B cell (primary cell): ENCODE measurements around the gene SERPINB6. TPM values are rescaled to one million over a fixed set of nuclear protein-coding genes. Genes with fewer than 3 reads are reported as not detected.
"Not testable (repeated sequence)": the region's sequence is repeated elsewhere in the genome, so short reads cannot be mapped to it uniquely, and the experiment has no call there.

Experiments
- ATAC-seq: fragments of 200-7000 bp; cut with Tn5 transposase; one replicate; pipeline ENCODE4 v1.10.0; 2021; ENCODE audit warnings: low read depth, mild to moderate bottlenecking, moderate number of reproducible peaks, moderate library complexity
- CTCF ChIA-PET: fragments of 350-600 bp; sonication (Branson Sonifier 250); formaldehyde crosslinking; loops from one replicate; lab custom pipeline; 2021; ENCODE audit warnings: antibody characterized with exemption, inconsistent platforms; lab: Charles Lee
- POLR2A ChIA-PET: fragments of 350-600 bp; sonication (Branson Sonifier 250); formaldehyde crosslinking; loops from one replicate; lab custom pipeline; 2021; ENCODE audit warnings: antibody characterized with exemption; lab: Charles Lee
- DNase-seq: peaks from one replicate; pipeline ENCODE4 v3.0.0; 2013
- H2AFZ ChIP-seq: 2 replicates; pipeline ENCODE4 v1.6.1; 2012; ENCODE audit warnings: mild to moderate bottlenecking, low read depth, low read length; ENCODE audit not compliant: insufficient read depth, poor library complexity, severe bottlenecking
- H3K27ac ChIP-seq, 2 donors: 1 replicate in 1 of 2; 2 replicates in 1 of 2; pipeline ENCODE4 v1.5.1; 2012 to 2013; ENCODE audit warnings: low read length in 2 of 2, mild to moderate bottlenecking in 2 of 2, moderate library complexity in 1 of 2
- H3K27me3 ChIP-seq, 4 experiments: fragments of 200-600 bp in 1 of 4; sonication (generic) in 1 of 4; replicated peaks in 1 of 4; 1 replicate in 2 of 4; 2 replicates in 2 of 4; pipeline versions ENCODE4 v1.6.1 to v1.7.0; 2013 to 2016; ENCODE audit warnings: low read length in 3 of 4, mild to moderate bottlenecking in 2 of 4, mixed read lengths in 1 of 4, moderate library complexity in 1 of 4; ENCODE audit not compliant: insufficient read depth in 4 of 4, control insufficient read depth in 3 of 4; ENCODE audit errors: control extremely low read depth in 1 of 4
- H3K36me3 ChIP-seq, 2 experiments: replicated peaks in 1 of 2; 1 replicate in 1 of 2; 2 replicates in 1 of 2; pipeline versions ENCODE4 v1.6.1 to v1.7.1; 2013; ENCODE audit warnings: low read length in 1 of 2; ENCODE audit not compliant: insufficient read depth in 2 of 2, control insufficient read depth in 1 of 2; ENCODE audit errors: control extremely low read depth in 1 of 2, extremely low read depth in 1 of 2
- H3K4me1 ChIP-seq, 2 donors: fragments of 200-600 bp in 1 of 2; sonication (generic) in 1 of 2; 1 replicate in 1 of 2; 2 replicates in 1 of 2; pipeline versions ENCODE4 v1.5.1 to v1.6.1; 2013 to 2017; ENCODE audit warnings: low read length in 2 of 2; ENCODE audit not compliant: control insufficient read depth in 2 of 2, insufficient read depth in 2 of 2
- H3K4me2 ChIP-seq: replicated peaks from 2 replicates; pipeline ENCODE3; 2012; ENCODE audit warnings: mild to moderate bottlenecking, low read depth, low read length; ENCODE audit not compliant: poor library complexity, severe bottlenecking
- H3K4me3 ChIP-seq, 5 experiments: fragments of 200-600 bp in 1 of 5; sonication (generic) in 1 of 5; 1 replicate in 3 of 5; 2 replicates in 2 of 5; pipeline versions ENCODE4 v1.5.1 to v1.7.0; 2011 to 2016; ENCODE audit warnings: low read length in 4 of 5, mild to moderate bottlenecking in 4 of 5, low read depth in 2 of 5, control low read depth in 1 of 5, moderate library complexity in 1 of 5; ENCODE audit not compliant: insufficient read depth in 1 of 5; ENCODE audit errors: control extremely low read depth in 1 of 5, extremely low read depth in 1 of 5
- H3K79me2 ChIP-seq: fragments of 200-600 bp; sonication (generic); one replicate; pipeline ENCODE4 v1.6.0; 2016; ENCODE audit warnings: low read length; ENCODE audit not compliant: control insufficient read depth, insufficient read depth
- H3K9ac ChIP-seq: fragments of 200-600 bp; sonication (generic); 2 replicates; pipeline ENCODE4 v1.6.1; 2017; ENCODE audit warnings: mild to moderate bottlenecking, low read length, moderate library complexity
- H3K9me3 ChIP-seq, 3 donors: one replicate each; pipeline versions ENCODE4 v1.6.1 to v1.7.1; 2013; ENCODE audit warnings: low read length in 2 of 3; ENCODE audit not compliant: control insufficient read depth in 2 of 3, insufficient read depth in 1 of 3; ENCODE audit errors: control extremely low read depth in 1 of 3
- H4K20me1 ChIP-seq: 2 replicates; pipeline ENCODE4 v1.6.0; 2012; ENCODE audit warnings: mild to moderate bottlenecking, low read length; ENCODE audit not compliant: insufficient read depth, control insufficient read depth, poor library complexity, severe bottlenecking
- H3K27ac Mint-ChIP-seq: one replicate; pipeline ENCODE4 v1.8.0; 2021; ENCODE audit warnings: mixed read lengths
- H3K27me3 Mint-ChIP-seq: one replicate; pipeline ENCODE4 v1.8.0; 2021; ENCODE audit warnings: mixed read lengths
- H3K4me1 Mint-ChIP-seq: one replicate; pipeline ENCODE4 v1.8.0; 2021; ENCODE audit warnings: mixed read lengths
- H3K4me3 Mint-ChIP-seq: one replicate; pipeline ENCODE4 v1.8.0; 2021; ENCODE audit warnings: mixed read lengths
- H3K9me3 Mint-ChIP-seq: one replicate; pipeline ENCODE4 v1.8.0; 2022; ENCODE audit warnings: mixed read lengths; ENCODE audit not compliant: insufficient read depth
- EZH2 ChIP-seq: IDR thresholded peaks from 2 replicates; pipeline ENCODE4 v1.6.1; 2012; ENCODE audit warnings: borderline replicate concordance, low read depth, mild to moderate bottlenecking, moderate library complexity, low read length; ENCODE audit not compliant: insufficient read depth, poor library complexity, severe bottlenecking
- WGBS: methylation state at CpG from one replicate; pipeline ENCODE4 v1.1.5; 2013; ENCODE audit warnings: missing lambda C conversion rate; ENCODE audit not compliant: insufficient coverage; 5-methylcytosine and 5-hydroxymethylcytosine counted together
- intact Hi-C: fragments of 100-400 bp; cut with micrococcal nuclease; formaldehyde crosslinking; loops from one replicate; pipeline ENCODE4 v1.10.0; 2022
- polyA plus RNA-seq: library from polyadenylated mRNA; depleted of rRNA; stranded (reverse); fragments of >200 nt; gene quantifications from 2 replicates; pipeline ENCODE4 v1.2.3, GENCODE V29; 2012
- total RNA-seq, 2 donors: library from RNA; stranded (reverse); fragments of 120-200 nt in 1 of 2; gene quantifications; 1 replicate in 1 of 2; 2 replicates in 1 of 2; pipeline versions ENCODE4 v1.2.3 to v1.2.4, GENCODE V29; 2013 to 2022
- TF ChIP-seq, protein P1 (sequence below): fragments of 200-600 bp; IDR thresholded peaks from one replicate; pipeline ENCODE4 v1.8.0; 2022; ENCODE audit warnings: antibody characterized with exemption, mild to moderate bottlenecking

Gene SERPINB6
- total and polyA plus RNA-seq, 2 donors (not counting 1 experiment from before 2014, with no cell fraction given) = 35.2 to 58.5 TPM

DNA sequence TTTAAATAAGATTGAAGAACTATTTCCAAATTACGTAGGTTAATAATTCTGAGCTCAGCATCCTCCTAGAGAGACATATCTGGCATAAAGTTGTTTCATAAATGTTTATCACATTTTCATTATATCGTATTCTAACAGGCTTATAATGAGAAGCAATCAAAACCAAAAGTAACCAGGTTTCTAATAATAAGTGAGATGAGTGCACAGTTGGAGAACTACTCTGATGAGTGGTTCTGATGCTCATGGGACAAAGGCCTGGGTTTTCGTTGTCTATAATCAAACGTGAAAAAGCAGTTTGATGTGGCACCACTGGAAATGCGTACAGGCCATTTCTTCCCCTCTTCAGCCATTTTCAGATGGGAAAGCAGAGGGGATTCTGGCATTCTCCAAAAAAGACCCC, 4.7 kb upstream of the SERPINB6 start:
- H3K36me3 ChIP-seq = no peaks in the 10 kb centered on the region
- DNase-seq (no peak), ATAC-seq (no peak)
- no peak overlapping the region for H3K4me2 ChIP-seq
- no peak overlapping the region for H3K4me3 ChIP-seq
- WGBS = 74% methylated on average over 3 of the region's 5 CpGs
- H3K4me3 Mint-ChIP-seq = no peak overlapping the region
- H3K9me3 ChIP-seq = no peaks in the 10 kb centered on the region
- H3K4me1 Mint-ChIP-seq = peaks cover 14% of the 10 kb centered on the region
- no peaks in the 10 kb centered on the region for H4K20me1 ChIP-seq
- peaks cover 0 to 13% (median 0%) of the 10 kb centered on the region in 4 experiments for H3K27me3 ChIP-seq
- peaks cover 7 to 8% of the 10 kb centered on the region in 2 donors for H3K4me1 ChIP-seq
- H3K27me3 Mint-ChIP-seq = peaks cover 19% of the 10 kb centered on the region
- TF ChIP-seq EZH2 = no peak
- TF ChIP-seq, protein P1, sequence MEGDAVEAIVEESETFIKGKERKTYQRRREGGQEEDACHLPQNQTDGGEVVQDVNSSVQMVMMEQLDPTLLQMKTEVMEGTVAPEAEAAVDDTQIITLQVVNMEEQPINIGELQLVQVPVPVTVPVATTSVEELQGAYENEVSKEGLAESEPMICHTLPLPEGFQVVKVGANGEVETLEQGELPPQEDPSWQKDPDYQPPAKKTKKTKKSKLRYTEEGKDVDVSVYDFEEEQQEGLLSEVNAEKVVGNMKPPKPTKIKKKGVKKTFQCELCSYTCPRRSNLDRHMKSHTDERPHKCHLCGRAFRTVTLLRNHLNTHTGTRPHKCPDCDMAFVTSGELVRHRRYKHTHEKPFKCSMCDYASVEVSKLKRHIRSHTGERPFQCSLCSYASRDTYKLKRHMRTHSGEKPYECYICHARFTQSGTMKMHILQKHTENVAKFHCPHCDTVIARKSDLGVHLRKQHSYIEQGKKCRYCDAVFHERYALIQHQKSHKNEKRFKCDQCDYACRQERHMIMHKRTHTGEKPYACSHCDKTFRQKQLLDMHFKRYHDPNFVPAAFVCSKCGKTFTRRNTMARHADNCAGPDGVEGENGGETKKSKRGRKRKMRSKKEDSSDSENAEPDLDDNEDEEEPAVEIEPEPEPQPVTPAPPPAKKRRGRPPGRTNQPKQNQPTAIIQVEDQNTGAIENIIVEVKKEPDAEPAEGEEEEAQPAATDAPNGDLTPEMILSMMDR = no peak
- H3K9ac ChIP-seq = no peak overlapping the region
- intact Hi-C loops = no loop called here
- H3K27ac Mint-ChIP-seq = no peak overlapping the region
- POLR2A ChIA-PET = no interaction called here
- H3K79me2 ChIP-seq = no peaks in the 10 kb centered on the region
- no peak overlapping the region for H2AFZ ChIP-seq
- no peaks in the 10 kb centered on the region for H3K9me3 Mint-ChIP-seq
- H3K27ac ChIP-seq = no peak overlapping the region
- CTCF ChIA-PET = interaction anchor here (1.2 kb wide), 2 partner anchors 14 to 24 kb away, joined by 3 to 5 read pairs; no protein-coding TSS in a partner anchor

DNA sequence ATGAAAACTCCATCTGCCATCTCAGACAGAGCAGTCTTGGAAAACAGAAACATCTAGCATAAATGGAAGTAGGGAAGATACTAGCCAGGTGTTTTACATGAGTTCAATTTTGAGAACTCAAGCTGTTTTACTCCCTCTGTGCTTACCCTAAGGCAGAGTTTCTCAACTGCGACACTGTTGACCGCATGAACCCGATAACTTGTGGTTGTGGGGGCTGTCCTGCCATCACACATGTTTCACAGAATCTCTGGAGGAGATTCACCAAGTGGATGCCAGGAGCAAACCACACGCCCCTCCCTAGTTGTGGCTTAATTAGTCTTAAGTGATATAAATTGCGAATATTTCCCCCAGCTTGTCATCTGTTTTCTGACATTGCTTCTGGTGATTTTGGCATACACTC, 2.3 kb upstream of the SERPINB6 start:
- H3K36me3 ChIP-seq = no peaks in the 10 kb centered on the region
- H3K4me1 ChIP-seq = peaks cover 13 to 17% of the 10 kb centered on the region in 2 donors
- DNase-seq (no peak), ATAC-seq (no peak)
- no peaks in the 10 kb centered on the region for H3K9me3 ChIP-seq
- H3K4me3 ChIP-seq = no peak overlapping the region
- Mint-ChIP-seq H3K27ac (no peak overlapping the region), H3K27me3 (peaks cover 8% of the 10 kb centered on the region), H3K9me3 (no peaks in the 10 kb centered on the region), H3K4me1 (peaks cover 28% of the 10 kb centered on the region), H3K4me3 (peak overlapping the region; percentile 9)
- no peaks in the 10 kb centered on the region for H3K79me2 ChIP-seq
- H4K20me1 ChIP-seq = no peaks in the 10 kb centered on the region
- ChIA-PET POLR2A (interaction anchor here (0.7 kb wide), 1 partner anchor 14 kb away, joined by 3 read pairs; no protein-coding TSS in a partner anchor), CTCF (interaction anchor here (1.0 to 1.4 kb wide), 4 partner anchors 15 to 182 kb away, joined by 3 to 5 read pairs (median 4); no protein-coding TSS in a partner anchor)
- H3K4me2 ChIP-seq = no peak overlapping the region
- TF ChIP-seq EZH2 = no peak
- TF ChIP-seq, protein P1 = no peak
- no peak overlapping the region for H3K27ac ChIP-seq
- H3K27me3 ChIP-seq = peaks cover 0 to 4% (median 0%) of the 10 kb centered on the region in 4 experiments
- H2AFZ ChIP-seq = no peak overlapping the region
- no peak overlapping the region for H3K9ac ChIP-seq
- no CpG with 5 or more reads among the region's 5 CpGs for WGBS
- intact Hi-C loops = no loop called here

DNA sequence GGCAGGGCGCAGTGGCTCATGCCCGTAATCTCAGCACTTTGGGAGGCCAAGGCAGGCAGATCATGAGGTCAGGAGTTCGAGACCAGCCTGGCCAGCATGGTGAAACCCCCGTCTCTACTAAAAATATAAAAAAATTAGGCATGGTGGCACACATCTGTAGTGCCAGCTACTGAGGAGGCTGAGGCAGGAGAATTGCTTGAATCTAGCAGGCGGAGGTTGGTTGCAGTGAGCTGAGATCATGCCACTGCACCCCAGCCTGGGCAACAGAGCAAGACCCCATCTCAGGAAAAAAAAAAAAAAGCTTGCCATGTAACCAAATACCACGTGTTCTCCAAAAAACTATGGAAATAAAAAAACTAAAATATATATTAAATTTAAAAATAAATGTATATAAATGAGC, 1.8 kb upstream of the SERPINB6 start:
- POLR2A ChIA-PET = interaction anchor here (0.7 kb wide), 1 partner anchor 15 kb away, joined by 3 read pairs; no protein-coding TSS in a partner anchor
- H2AFZ ChIP-seq, H3K36me3 ChIP-seq, H3K4me3 ChIP-seq, H3K27me3 Mint-ChIP-seq, H3K4me3 Mint-ChIP-seq, intact Hi-C loops, H3K4me2 ChIP-seq, H3K9ac ChIP-seq, H3K27me3 ChIP-seq, H4K20me1 ChIP-seq, ATAC-seq, H3K9me3 Mint-ChIP-seq, H3K27ac ChIP-seq, H3K9me3 ChIP-seq, DNase-seq, H3K79me2 ChIP-seq: not testable (repeated sequence)
- Mint-ChIP-seq H3K4me1 (peaks cover 29% of the 10 kb centered on the region), H3K27ac (peak overlapping the region; percentile 72)
- CTCF ChIA-PET = interaction anchor here (1.0 to 1.4 kb wide), 3 partner anchors 21 to 182 kb away, joined by 3 to 5 read pairs (median 3); no protein-coding TSS in a partner anchor
- H3K4me1 ChIP-seq = peaks cover 13 to 17% of the 10 kb centered on the region in 2 donors
- no CpG with 5 or more reads among the region's 6 CpGs for WGBS
